ENCODE data around the gene BICC1.

The BICC1 gene

DNA sequence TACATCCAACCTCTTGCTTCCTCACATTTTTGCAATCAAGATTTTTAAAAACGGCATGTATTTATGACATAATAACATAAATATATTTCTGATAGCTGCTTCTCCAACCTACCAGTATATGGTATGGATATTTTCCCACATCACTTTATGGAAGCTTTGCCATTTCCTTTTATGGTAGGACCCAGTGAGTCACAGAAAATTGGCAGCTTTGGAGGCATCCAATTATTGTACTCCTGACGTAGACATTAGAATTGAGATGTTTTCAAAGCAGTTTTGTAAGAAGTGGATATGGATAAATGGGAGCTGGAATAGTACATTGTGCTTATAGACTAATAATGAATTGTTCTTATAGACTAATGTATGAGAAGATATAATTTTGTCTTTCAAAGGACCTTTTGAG lies 23.8 kb upstream of the BICC1 start:
- DNase-seq (ENCODE audit: low read depth) = peak; percentile 60

DNA sequence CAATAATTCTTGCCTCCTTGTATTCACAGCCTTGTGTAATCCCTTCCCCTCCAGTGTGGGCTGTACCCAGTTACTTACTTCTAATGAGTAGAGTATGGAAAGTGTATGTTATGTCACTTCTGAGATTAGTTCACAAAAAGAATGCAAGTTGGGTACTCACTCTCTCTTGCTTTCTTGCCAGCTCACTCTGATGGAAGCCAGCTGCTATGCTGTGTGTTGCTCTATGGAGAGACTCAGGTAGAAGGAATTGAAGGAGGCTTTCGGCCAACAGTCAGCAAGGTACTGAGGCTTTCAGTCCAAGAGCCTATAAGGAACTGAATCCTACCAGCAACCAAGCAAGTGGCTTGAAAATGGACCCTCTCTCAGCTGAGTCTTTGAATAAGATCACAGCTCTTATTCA lies 9.7 kb upstream of the BICC1 start:
- DNase-seq (ENCODE audit: low read depth) = no peak
- TF ChIP-seq, protein P1, sequence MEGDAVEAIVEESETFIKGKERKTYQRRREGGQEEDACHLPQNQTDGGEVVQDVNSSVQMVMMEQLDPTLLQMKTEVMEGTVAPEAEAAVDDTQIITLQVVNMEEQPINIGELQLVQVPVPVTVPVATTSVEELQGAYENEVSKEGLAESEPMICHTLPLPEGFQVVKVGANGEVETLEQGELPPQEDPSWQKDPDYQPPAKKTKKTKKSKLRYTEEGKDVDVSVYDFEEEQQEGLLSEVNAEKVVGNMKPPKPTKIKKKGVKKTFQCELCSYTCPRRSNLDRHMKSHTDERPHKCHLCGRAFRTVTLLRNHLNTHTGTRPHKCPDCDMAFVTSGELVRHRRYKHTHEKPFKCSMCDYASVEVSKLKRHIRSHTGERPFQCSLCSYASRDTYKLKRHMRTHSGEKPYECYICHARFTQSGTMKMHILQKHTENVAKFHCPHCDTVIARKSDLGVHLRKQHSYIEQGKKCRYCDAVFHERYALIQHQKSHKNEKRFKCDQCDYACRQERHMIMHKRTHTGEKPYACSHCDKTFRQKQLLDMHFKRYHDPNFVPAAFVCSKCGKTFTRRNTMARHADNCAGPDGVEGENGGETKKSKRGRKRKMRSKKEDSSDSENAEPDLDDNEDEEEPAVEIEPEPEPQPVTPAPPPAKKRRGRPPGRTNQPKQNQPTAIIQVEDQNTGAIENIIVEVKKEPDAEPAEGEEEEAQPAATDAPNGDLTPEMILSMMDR (IDR thresholded peaks at IDR 0.05; ENCODE audit: low read depth, low read length, missing control alignments) = no peak
- no peak overlapping the region for H3K4me3 ChIP-seq (ENCODE audit: low read depth, low read length)
- in situ Hi-C loops (cut with HindIII; ENCODE audit: low sequenced_read_pairs) = no loop called here

More for the DNA sequence above, 23.8 kb upstream of the BICC1 start:
- H3K4me3 ChIP-seq (ENCODE audit: low read depth, low read length) = no peak overlapping the region
- TF ChIP-seq, protein P1 (IDR thresholded peaks at IDR 0.05; ENCODE audit: low read depth, low read length, missing control alignments) = no peak
- in situ Hi-C loops (cut with HindIII; ENCODE audit: low sequenced_read_pairs) = no loop called here

DNA sequence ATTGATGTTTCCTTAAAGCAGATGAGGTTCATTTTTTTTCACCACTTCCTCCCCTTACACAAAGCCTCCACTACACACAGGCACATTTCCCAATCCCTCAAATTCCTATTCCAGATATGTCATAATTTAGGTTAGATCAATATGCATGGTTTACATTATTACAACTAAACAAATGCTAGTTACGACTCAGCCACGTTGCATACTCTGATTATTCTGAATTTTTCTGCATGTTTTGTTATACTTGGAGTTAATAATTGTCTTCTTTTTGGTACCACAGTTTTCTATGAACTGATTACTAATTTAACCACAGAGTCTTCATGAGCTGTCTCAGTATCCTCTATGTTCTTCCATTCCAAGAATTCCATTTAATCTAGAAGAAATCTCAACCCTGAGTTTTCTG lies 4.4 kb upstream of the BICC1 start:
- in situ Hi-C loops (cut with HindIII; ENCODE audit: low sequenced_read_pairs) = no loop called here
- no peak for DNase-seq (ENCODE audit: low read depth)
- H3K4me3 ChIP-seq (ENCODE audit: low read depth, low read length) = no peak overlapping the region
- TF ChIP-seq, protein P1 (IDR thresholded peaks at IDR 0.05; ENCODE audit: low read depth, low read length, missing control alignments) = no peak

DNA sequence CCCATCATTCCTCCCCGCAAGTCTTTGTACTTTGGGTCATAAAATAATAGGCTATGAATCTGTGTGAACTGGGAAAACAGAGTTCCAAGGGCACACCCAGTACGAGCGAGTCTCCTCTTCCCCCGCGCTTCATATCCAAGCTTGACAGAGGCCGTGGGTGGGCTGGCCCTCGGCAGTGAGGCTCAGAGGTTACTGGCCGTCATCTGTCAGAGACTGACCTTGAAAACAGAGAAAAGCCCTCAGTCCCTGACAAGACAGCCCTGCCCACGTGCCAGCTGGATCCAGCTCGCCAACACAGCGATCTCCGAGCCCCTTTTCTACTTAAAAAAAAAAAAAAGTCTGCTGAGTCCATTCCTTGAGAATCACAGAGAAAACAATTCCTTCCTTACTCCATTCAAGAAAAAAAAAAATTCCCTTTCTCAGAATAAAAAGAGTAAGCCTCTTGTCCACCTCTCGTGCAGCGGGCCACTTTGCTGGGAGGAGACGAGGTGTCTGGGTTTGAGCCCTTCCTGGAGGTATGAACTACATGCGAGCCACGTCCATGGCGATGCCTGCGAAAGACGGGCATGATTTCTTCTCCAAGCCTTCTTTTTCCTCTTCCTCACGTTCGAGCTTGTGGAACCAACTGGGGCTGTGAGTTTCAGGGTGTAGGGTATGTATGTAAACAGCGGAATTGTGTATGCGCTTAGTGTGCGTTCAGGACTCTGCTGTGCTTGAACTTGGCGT lies 744 bp upstream of the BICC1 start:
- peak overlapping the region; percentile 75 for H3K4me3 ChIP-seq (ENCODE audit: low read depth, low read length)
- in situ Hi-C loops (cut with HindIII; ENCODE audit: low sequenced_read_pairs) = no loop called here
- DNase-seq (ENCODE audit: low read depth) = no peak
- TF ChIP-seq, protein P1 (IDR thresholded peaks at IDR 0.05; ENCODE audit: low read depth, low read length, missing control alignments) = no peak

DNA sequence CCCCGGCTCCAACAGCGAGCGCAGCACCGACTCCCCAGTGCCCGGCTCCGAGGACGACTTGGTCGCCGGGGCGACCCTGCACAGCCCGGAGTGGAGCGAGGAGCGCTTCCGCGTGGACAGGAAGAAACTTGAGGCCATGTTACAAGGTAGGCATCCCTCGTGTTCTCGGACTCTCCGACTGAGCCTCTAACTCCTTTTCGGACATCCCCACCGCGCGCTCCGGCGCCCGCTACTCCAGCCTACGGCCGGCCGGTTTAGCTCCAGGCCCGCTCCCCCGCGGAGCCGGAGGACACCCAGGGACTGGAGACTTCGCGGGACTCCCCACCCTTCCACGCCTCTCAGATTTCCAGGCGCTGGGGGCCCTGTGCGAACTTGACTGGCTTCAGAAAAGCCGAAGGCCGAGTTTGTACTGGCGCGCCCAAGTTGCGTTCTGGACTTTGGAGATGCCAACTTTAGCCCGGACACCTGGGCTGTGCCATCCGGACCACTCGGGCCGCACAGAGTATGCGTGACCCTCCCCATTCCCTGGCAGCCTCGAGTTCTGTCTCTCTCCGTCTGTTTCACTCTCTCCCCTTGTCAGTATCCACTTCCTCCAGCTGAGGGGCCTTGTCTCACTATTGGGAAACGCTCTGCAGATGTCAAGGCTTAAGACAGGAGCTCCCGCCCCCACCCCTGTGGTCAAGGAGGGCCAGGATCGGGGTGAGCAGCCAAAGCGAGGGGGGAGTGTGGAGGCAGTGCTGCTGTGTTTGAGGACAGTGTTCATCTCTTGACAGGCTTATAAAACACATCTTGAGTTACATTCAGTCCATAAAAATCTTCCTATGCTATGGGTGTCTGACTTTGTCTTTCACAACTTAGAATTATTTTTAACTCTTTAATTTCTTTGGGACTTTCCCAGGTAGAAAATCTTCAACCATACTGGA lies 777 bp downstream of the BICC1 start:
- H3K4me3 ChIP-seq (ENCODE audit: low read depth, low read length) = peak overlapping the region; percentile 75
- in situ Hi-C loops (cut with HindIII; ENCODE audit: low sequenced_read_pairs) = no loop called here
- TF ChIP-seq, protein P1 (IDR thresholded peaks at IDR 0.05; ENCODE audit: low read depth, low read length, missing control alignments) = no peak
- no peak for DNase-seq (ENCODE audit: low read depth)

DNA sequence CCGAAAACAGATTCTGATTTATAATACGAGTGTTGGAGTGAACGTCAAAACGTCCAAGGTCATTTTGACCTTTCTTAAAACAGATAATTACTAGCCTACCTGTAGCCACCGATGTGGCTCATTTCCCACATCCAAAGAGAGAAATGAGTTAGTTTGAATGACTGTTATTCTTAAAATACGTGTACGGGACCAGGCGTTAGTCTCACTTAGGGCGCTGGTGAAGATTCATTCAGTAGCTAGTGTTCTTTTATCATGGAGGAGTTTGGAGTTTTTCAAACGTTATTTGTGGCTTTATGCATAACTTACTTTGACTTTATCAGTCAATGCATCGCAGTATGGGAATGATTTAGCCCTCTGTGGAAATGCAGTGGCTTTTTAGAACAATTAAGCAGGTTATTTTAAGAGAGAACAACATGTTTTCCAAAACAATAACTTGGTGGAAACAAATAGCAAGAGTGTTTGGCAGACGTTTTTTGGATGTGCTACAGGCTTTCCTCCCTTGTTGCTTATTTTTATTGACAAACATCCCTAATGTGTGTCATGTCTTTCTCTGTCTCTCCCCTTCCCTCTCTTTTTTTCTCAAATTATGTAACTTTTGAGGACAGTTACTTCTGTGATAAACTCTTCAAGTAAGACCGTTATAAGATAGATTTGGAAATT lies 1.6 kb downstream of the BICC1 start:
- in situ Hi-C loops (cut with HindIII; ENCODE audit: low sequenced_read_pairs) = no loop called here
- H3K4me3 ChIP-seq (ENCODE audit: low read depth, low read length) = peak overlapping the region; percentile 75
- TF ChIP-seq, protein P1 (IDR thresholded peaks at IDR 0.05; ENCODE audit: low read depth, low read length, missing control alignments) = no peak
- no peak for DNase-seq (ENCODE audit: low read depth)

All from astrocyte of the cerebellum (primary cell).